ENCODE measurements around the gene MYO1F.
"Not testable (repeated sequence)": the region's sequence is repeated elsewhere in the genome, so short reads cannot be mapped to it uniquely, and the experiment has no call there.

The MYO1F gene

DNA sequence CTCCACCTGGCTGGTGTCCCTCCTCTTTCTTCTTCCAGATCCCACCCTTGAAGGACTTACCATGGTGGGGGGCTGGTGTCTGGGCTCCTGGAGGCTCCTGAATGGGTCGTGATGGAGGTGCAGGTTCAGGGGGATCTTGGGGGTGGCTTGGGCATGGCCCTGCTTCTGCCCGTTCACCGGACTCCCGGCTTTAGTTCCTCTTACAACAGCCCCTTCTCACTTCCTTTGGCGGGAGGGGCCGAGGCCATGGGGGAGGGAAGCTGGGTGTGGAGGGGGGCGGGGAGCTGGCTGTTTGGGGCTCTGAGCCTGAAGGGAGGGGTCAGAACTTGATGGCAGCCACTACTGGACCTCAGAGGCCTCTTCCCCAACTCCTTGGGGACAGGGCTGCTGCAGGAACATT, at the start of gene MYO1F:
MYO1F (minus strand) TSS at position 196 of the 400 bp plus-strand sequence; CDS start at position 63, 133 bp downstream.
- no peak for DNase-seq

GRCh38 chr19:8626842-8627241, 49.6 kb upstream of the MYO1F start:
- DNase-seq, result no peak

- DNase-seq, result not testable (repeated sequence)
Observed at GRCh38 chr19:8622886-8623285, 45.6 kb upstream of the MYO1F start.

DNA sequence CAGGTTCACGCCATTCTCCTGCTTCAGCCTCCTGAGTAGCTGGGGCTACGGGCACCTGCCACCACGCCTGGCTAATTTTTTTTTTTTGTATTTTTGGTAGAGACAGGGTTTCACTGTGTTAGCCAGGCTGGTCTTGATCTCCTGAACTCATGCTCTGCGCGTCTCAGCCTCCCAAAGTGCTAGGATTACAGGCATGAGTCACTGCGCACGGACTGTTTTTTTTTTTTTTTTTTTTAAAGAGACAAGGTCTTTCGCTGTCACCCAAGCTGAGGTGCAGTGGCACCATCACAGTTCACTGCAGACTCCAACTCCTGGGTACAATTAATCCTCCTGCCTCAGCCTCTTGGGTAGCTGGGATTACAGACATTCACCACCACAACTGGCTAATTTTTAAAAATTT, 41.5 kb upstream of the MYO1F start:
- no peak for DNase-seq

GRCh38 chr19:8617984-8618383, 40.7 kb upstream of the MYO1F start:
- no peak for DNase-seq

- DNase-seq, result not testable (repeated sequence)
Observed at GRCh38 chr19:8617325-8617724, 40.1 kb upstream of the MYO1F start.

GRCh38 chr19:8616861-8617260, 39.6 kb upstream of the MYO1F start:
- DNase-seq, result no peak

DNA sequence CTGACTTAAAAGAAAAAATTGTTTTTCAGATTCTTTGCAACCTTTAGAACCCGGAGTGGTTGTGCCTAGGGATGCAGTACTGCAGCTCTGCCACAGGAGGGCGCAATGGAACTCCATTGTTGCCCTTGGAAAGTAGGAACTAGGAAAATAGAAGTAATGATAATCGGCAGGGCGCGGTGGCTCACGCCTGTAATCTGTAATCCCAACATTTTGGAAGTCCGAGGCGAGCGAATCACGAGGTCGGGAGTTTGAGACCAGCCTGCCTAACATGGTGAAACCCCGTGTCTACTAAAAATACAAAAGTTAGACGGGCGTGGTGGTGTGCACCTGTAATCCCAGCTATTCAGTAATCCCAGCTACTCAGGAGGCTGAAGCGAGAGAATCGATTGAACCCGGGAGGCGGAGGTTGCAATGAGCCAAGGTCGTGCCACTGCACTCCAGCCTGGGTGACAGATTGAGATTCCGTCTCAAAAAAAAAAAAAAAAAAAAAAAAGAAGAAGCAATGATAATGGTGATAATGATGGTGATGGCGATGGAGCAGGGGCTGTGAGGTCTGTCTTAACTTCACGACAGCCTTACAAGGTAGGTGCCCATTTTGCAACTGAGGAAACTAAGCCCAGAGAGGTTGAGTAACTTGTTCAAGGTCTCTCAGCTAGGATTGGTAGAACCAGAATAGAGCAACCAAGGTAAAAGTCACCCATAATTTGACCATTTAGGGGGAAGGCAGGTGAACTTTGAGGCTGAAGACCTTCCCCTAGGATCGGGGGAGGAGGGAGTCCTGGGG, 38.8 kb upstream of the MYO1F start:
- no peak for DNase-seq

DNA sequence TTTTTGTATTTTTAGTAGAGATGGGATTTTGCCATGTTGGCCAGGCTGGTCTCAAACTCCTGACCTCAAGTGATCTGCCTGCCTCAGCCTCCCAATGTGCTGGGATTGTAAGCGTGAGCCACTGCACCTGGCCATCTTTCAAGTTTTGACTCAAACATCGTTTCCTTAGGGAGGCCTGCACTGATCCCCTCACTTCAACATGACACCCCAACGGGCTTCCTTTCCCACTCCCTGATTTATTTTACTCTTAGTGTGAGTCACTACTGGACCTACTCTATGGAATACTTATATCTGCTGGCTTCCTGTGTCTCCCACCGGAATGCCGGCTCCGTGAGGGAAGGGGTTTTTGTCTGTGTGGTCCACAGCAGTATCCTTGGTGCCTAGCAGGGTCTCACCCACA, 37.8 kb upstream of the MYO1F start:
- DNase-seq, result no peak

- no peak for DNase-seq
Observed at GRCh38 chr19:8614455-8614854, 37.2 kb upstream of the MYO1F start.

DNA sequence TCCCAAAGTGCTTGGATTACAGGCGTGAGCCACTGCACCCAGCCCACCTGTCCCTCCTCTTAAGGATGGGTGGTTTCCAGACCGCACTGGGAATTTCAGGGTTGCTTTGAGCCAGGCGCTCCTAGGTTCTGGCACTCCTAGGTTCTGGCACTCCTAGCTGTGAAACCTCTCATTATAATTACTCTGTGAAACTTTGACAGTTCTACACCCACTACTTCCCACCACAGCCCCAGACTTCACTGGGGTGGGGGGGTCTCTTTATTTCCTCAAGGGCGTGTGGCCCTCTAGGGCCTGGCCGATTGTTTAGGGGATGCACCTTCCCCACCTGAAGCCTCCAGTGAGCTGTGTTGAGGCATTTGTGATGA, 35.5 kb upstream of the MYO1F start:
- DNase-seq, result no peak

DNA sequence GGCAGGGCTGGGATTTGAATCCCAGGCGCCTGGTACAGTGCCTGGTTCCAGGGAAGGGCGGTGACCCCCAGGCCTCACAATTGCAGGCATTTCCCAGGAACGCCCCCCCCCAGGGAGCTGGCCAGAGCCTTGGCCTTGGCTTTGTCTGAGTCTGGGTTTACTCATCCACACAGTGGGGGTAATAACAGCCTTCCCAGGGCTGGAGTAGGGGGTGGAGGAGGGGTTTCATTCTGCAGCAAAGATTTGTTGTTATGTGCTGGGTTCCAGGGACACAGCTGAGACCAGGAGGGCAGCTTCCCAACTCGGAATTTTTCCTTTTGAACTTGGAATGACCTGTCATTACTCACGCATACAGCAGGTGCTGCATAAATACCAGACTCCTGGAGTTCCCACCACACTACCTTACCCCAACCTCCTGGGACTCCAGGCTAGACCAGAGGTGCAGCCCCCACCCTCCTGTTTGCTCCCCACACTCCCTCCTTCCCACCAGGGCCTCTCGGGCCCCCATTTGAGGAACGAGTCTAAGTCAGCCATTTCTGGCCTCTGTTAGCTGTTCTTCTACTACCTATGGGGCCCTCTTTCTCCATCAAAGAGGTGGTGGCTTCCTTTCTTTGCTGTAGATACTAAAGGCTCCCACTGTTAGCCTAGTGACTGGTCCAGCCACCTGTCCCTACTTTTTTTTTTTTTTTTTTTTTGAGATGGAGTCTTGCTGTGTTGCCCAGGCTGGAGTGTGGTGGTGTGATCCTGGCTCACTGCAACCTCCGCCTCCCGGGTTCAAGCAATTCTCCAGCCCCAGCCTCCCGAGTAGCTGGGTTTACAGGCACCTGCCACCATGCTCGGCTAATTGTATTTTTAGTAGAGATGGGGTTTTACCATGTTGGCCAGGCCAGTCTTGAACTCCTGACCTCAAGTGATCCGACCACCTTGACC, 34.9 kb upstream of the MYO1F start:
- DNase-seq, result no peak

- DNase-seq, result no peak
Observed at GRCh38 chr19:8611391-8611876, 34.2 kb upstream of the MYO1F start.

GRCh38 chr19:8610936-8611300, 33.7 kb upstream of the MYO1F start:
- DNase-seq, result no peak

GRCh38 chr19:8610041-8610935, 33.0 kb upstream of the MYO1F start, which contains the start of gene ADAMTS10:
Gene ADAMTS10, minus strand, starts transcription at chr19:8610715. Its CDS starts 5,005 bp downstream, at chr19:8605710.
- no peak for DNase-seq

- no peak for DNase-seq
Observed at GRCh38 chr19:8609279-8610040, 32.2 kb upstream of the MYO1F start.

DNA sequence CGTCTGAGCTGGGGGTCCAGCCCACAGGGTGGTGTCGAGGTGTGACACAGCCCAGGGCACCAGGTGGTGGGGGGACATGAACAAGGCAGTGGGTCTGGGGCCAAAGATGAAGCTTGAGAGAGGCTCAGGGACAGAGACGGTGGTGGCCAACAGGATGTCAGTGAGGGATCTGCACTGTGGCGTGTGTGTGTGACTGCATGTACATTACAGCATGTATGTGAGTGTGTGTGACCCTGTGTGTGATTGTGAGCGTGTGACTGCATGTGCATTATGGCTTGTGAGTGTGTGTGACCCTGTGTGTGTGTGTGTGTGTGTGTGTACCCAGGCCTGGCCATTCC, 31.7 kb upstream of the MYO1F start:
- DNase-seq, result no peak

GRCh38 chr19:8607386-8607785, 30.1 kb upstream of the MYO1F start:
- no peak for DNase-seq

DNA sequence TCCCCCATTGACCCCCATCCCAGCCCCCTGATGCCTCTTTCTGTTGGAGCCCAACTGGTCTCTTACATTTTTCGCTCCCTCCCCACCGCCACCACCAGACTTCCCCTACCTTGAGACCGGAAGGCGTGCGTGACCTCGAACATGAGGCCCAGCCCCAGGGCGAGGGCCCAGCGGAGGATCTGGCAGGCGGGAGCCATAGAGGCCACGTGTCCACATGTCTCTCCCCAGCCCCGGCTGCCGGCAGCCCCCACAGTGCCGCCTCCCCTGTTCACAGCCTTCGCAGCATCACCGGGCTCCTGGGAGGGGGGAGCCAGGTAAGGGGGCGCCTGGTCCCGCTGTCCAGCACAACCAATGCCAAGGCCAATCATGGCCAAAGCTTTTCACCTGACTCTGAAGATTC, 28.3 kb upstream of the MYO1F start:
- no peak for DNase-seq

- no peak for DNase-seq
Observed at GRCh38 chr19:8601796-8602195, 24.6 kb upstream of the MYO1F start.

DNA sequence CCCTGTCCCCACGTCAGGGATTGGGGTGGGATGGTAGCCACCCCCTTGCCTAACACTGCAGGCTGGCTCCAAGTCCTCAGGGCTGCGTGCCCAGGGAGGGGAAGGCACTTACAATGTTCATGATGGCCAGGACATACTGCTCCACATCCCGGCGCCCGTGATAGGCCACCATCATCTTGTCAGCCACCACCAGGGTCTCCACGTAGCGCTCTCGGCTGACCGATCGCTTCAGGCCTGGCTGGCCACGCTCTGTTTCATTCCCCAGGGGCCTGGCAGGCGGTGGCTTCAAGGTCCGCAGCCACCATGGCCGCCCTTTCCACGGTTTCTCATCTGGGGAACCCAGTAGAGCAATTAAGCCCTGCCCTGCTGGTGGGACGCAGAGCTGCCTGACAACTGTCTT, 23.6 kb upstream of the MYO1F start:
- DNase-seq, result no peak

- DNase-seq, result no peak
Observed at GRCh38 chr19:8600064-8600463, 22.8 kb upstream of the MYO1F start.

Measured in NCI-H2029 treated with DMSO at 0.1 percent for 48 hours (cell line).